Mesothelial cell of epicardium (in vitro differentiated cells): ENCODE data around the gene KLHL3. TPM values are rescaled to one million over a fixed set of nuclear protein-coding genes. Genes with fewer than 3 reads are reported as not detected.

Experiments used
- DNase-seq, 2 experiments: peaks; one replicate each; pipeline ENCODE4 v3.0.0; 2021; ENCODE audit warnings: low spot score in 2 of 2; ENCODE audit not compliant: unreplicated experiment in 2 of 2
- H3K27ac Mint-ChIP-seq: 2 replicates; pipeline ENCODE4 v1.8.0; 2021; ENCODE audit warnings: mixed read lengths
- H3K27me3 Mint-ChIP-seq: 2 replicates; pipeline ENCODE4 v1.8.0; 2021; ENCODE audit warnings: low read depth, mixed read lengths
- H3K36me3 Mint-ChIP-seq: 2 replicates; pipeline ENCODE4 v1.8.0; 2021; ENCODE audit warnings: mixed read lengths
- H3K4me1 Mint-ChIP-seq: 2 replicates; pipeline ENCODE4 v1.8.0; 2021; ENCODE audit warnings: mixed read lengths
- H3K4me3 Mint-ChIP-seq: 2 replicates; pipeline ENCODE4 v1.8.0; 2021; ENCODE audit warnings: mild to moderate bottlenecking, moderate library complexity, mixed read lengths
- H3K9me3 Mint-ChIP-seq: 2 replicates; pipeline ENCODE4 v1.8.0; 2021; ENCODE audit warnings: mixed read lengths
- total RNA-seq: library from RNA; stranded (reverse); gene quantifications from 3 replicates; pipeline ENCODE4 v1.2.1, GENCODE V29; 2021
- TF ChIP-seq, protein P1 (sequence below): fragments of 200-600 bp; sonication (generic); IDR thresholded peaks from one replicate; pipeline ENCODE4 v1.5.0; 2021; ENCODE audit warnings: antibody characterized with exemption; ENCODE audit not compliant: unreplicated experiment

KLHL3 gene
- total RNA-seq, 1 donor from 2014 or later = 13.1 TPM

- TF ChIP-seq, protein P1, sequence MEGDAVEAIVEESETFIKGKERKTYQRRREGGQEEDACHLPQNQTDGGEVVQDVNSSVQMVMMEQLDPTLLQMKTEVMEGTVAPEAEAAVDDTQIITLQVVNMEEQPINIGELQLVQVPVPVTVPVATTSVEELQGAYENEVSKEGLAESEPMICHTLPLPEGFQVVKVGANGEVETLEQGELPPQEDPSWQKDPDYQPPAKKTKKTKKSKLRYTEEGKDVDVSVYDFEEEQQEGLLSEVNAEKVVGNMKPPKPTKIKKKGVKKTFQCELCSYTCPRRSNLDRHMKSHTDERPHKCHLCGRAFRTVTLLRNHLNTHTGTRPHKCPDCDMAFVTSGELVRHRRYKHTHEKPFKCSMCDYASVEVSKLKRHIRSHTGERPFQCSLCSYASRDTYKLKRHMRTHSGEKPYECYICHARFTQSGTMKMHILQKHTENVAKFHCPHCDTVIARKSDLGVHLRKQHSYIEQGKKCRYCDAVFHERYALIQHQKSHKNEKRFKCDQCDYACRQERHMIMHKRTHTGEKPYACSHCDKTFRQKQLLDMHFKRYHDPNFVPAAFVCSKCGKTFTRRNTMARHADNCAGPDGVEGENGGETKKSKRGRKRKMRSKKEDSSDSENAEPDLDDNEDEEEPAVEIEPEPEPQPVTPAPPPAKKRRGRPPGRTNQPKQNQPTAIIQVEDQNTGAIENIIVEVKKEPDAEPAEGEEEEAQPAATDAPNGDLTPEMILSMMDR = no peak
- H3K4me1 Mint-ChIP-seq = no peaks in the 10 kb centered on the region
- no peak overlapping the region for H3K4me3 Mint-ChIP-seq
- no peaks in the 10 kb centered on the region for H3K36me3 Mint-ChIP-seq
- no peaks in the 10 kb centered on the region for H3K9me3 Mint-ChIP-seq
- DNase-seq = no peak
- peaks cover 82% of the 10 kb centered on the region for H3K27me3 Mint-ChIP-seq
- no peak overlapping the region for H3K27ac Mint-ChIP-seq
These were observed 129.5 kb downstream of the KLHL3 start for GRCh38 chr5:137606401-137606800.

DNA sequence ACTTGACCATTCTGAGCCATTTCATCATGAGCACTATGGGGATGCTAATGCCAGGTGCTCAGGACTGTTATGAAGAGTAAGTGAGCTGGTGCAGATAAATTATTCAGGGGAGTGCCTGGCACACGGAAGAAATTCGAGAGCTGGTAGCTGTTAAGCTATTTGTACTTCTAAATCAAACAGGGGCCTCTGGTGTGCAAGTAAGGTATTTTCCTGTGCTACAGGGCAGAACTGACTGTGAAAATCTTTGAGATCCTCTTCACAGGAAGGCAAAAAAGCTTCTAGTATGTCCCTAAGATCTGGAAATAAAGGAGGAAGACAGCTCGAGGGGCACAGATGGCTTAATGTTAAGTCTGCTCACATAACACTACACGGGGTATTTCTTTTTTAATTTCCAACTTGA is 130.5 kb downstream of the KLHL3 start:
- no peaks in the 10 kb centered on the region for H3K36me3 Mint-ChIP-seq
- H3K9me3 Mint-ChIP-seq = no peaks in the 10 kb centered on the region
- no peak for DNase-seq
- no peak overlapping the region for H3K4me3 Mint-ChIP-seq
- TF ChIP-seq, protein P1 = no peak
- H3K27ac Mint-ChIP-seq = no peak overlapping the region
- peaks cover 82% of the 10 kb centered on the region for H3K27me3 Mint-ChIP-seq
- H3K4me1 Mint-ChIP-seq = no peaks in the 10 kb centered on the region

DNA sequence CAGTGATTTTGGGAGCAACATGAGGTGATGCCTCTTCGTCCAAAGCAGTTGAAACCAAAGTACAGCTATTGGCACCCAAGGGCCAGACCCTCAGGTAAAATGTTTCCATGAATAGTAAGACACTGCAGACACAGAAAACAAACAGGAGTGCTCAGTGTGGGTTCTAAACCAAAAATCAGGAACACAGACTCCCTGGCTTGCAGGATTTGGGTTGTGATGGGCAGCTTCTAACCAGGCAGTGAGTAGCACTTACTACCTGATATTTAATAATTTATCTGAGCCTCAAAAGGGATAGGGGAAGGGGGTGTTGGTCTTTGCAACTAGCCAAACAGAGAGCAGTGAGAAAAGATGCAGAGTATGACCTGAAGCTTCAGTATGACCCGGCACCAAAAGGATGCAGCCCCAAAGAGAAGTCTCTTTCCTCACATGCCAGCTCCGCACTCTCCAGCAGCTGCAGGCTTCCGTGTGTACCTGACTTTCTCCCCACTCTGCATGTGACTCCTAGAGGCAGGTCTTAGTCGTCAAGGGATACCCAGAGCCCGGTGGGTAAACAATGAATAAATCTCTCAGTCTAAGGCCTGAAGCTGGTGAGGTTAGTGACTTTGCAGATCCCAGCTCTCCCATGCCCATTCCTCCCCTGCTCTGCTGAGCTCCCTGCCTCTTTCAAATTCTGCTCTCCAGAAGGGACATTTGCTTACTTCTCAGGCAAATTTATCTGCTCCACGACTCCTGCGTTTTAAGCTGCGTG is 131.4 kb downstream of the KLHL3 start:
- H3K36me3 Mint-ChIP-seq = no peaks in the 10 kb centered on the region
- no peak for DNase-seq
- TF ChIP-seq, protein P1 = no peak
- no peak overlapping the region for H3K4me3 Mint-ChIP-seq
- no peaks in the 10 kb centered on the region for H3K4me1 Mint-ChIP-seq
- H3K27ac Mint-ChIP-seq = no peak overlapping the region
- no peaks in the 10 kb centered on the region for H3K9me3 Mint-ChIP-seq
- peaks cover 87% of the 10 kb centered on the region for H3K27me3 Mint-ChIP-seq

DNA sequence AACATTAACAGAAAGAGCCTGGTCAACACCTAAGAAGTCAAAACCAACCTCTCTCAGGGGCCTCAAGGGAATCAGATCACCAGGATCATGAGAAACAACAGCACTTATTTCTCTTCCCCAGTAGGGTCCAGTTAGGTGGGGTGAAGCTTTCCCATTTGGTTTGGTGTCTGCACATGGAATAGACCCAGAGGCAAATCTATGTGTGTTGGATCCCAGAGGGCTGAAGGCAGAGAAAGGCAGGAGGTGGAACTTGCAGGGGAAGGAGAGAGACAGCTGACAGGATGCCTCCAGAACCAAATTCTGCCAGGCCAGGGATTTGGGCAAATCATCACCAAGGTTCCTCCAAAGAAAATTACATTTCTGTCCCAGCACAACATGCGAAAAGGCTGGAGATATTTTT is 132.0 kb downstream of the KLHL3 start:
- Mint-ChIP-seq H3K4me3 (no peak overlapping the region), H3K9me3 (no peaks in the 10 kb centered on the region), H3K4me1 (no peaks in the 10 kb centered on the region), H3K27me3 (peaks cover 88% of the 10 kb centered on the region), H3K27ac (no peak overlapping the region), H3K36me3 (no peaks in the 10 kb centered on the region)
- TF ChIP-seq, protein P1 = no peak
- no peak for DNase-seq

DNA sequence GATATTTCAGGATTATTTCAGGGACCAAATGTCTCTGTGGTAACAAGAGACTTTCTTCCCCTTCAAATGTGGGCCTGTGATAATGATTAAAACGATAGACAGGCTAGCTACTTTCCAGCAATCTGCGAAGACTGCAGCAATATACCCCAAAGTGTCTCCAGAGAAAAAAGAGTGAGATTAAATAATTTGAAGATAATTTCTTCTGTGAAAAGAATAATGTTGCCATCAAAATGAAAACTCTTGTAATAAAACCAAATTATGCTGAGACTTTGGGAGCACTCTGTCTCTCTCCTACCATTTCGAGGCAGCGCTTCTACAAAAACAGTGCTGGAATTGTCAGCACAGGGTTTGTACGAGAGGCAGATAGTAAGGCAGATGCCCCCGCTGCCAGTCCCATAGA is 132.5 kb downstream of the KLHL3 start:
- Mint-ChIP-seq H3K4me3 (no peak overlapping the region), H3K27ac (no peak overlapping the region), H3K36me3 (no peaks in the 10 kb centered on the region), H3K9me3 (no peaks in the 10 kb centered on the region), H3K27me3 (peaks cover 88% of the 10 kb centered on the region), H3K4me1 (no peaks in the 10 kb centered on the region)
- TF ChIP-seq, protein P1 = no peak
- no peak for DNase-seq
